IMR-90 (cell line): ENCODE data around the gene KCNS1.

ENCODE experiments used
- BHLHE40 ChIP-seq: fragments of 150-350 bp; IDR thresholded peaks from 2 replicates; pipeline ENCODE4 v1.6.1; 2016; ENCODE audit warnings: mild to moderate bottlenecking, low read depth, low read length
- CEBPB ChIP-seq: IDR thresholded peaks from 2 replicates; pipeline ENCODE4 v1.6.1; 2012; ENCODE audit warnings: low read depth, low read length, improper control_type of control experiment
- FOS ChIP-seq: fragments of 150-350 bp; IDR thresholded peaks from 2 replicates; pipeline ENCODE4 v1.6.1; 2016; ENCODE audit warnings: low read depth, low read length
- MAFK ChIP-seq: IDR thresholded peaks from 2 replicates; pipeline ENCODE4 v1.6.1; 2012; ENCODE audit warnings: low read depth, low read length, improper control_type of control experiment
- MAZ ChIP-seq: IDR thresholded peaks from 2 replicates; pipeline ENCODE4 v1.6.1; 2012; ENCODE audit warnings: low read depth, mild to moderate bottlenecking, low read length, improper control_type of control experiment, moderate library complexity, borderline replicate concordance
- MXI1 ChIP-seq: IDR thresholded peaks from 2 replicates; pipeline ENCODE4 v1.6.1; 2012; ENCODE audit warnings: low read depth, mild to moderate bottlenecking, low read length, moderate library complexity, borderline replicate concordance
- POLR2A ChIP-seq: IDR thresholded peaks from 2 replicates; pipeline ENCODE4 v1.6.1; 2012; ENCODE audit warnings: mild to moderate bottlenecking, low read depth, low read length
- RAD21 ChIP-seq: IDR thresholded peaks from 2 replicates; pipeline ENCODE4 v1.6.1; 2012; ENCODE audit warnings: low read length, improper control_type of control experiment
- RCOR1 ChIP-seq: IDR thresholded peaks from 2 replicates; pipeline ENCODE4 v1.6.1; 2012; ENCODE audit warnings: mild to moderate bottlenecking, low read length, improper control_type of control experiment; ENCODE audit not compliant: insufficient replicate concordance
- RFX5 ChIP-seq: IDR thresholded peaks from 2 replicates; pipeline ENCODE4 v1.8.0; 2012; ENCODE audit warnings: low read depth, mild to moderate bottlenecking, low read length, moderate library complexity
- SMC3 ChIP-seq: fragments of 150-350 bp; IDR thresholded peaks from 2 replicates; pipeline ENCODE4 v1.6.1; 2016; ENCODE audit warnings: low read depth, mild to moderate bottlenecking, antibody characterized with exemption, low read length, moderate library complexity
- USF2 ChIP-seq: fragments of 150-350 bp; IDR thresholded peaks from 2 replicates; pipeline ENCODE4 v1.6.1; 2017; ENCODE audit warnings: mild to moderate bottlenecking, antibody characterized with exemption, low read length, low read depth
- TF ChIP-seq, protein P1 (sequence below): conservative IDR thresholded peaks from 2 replicates; pipeline ENCODE4 v1.5.1; 2012; ENCODE audit warnings: mild to moderate bottlenecking, low read depth, low read length, improper control_type of control experiment
- TF ChIP-seq, protein P2 (sequence below): fragments of 150-350 bp; IDR thresholded peaks from 2 replicates; pipeline ENCODE4 v1.6.1; 2016; ENCODE audit warnings: low read depth, mild to moderate bottlenecking, low read length, moderate library complexity, borderline replicate concordance

GRCh38 chr20:45088247-45088646, 12.7 kb downstream of the KCNS1 start:
- TF ChIP-seq, protein P1, sequence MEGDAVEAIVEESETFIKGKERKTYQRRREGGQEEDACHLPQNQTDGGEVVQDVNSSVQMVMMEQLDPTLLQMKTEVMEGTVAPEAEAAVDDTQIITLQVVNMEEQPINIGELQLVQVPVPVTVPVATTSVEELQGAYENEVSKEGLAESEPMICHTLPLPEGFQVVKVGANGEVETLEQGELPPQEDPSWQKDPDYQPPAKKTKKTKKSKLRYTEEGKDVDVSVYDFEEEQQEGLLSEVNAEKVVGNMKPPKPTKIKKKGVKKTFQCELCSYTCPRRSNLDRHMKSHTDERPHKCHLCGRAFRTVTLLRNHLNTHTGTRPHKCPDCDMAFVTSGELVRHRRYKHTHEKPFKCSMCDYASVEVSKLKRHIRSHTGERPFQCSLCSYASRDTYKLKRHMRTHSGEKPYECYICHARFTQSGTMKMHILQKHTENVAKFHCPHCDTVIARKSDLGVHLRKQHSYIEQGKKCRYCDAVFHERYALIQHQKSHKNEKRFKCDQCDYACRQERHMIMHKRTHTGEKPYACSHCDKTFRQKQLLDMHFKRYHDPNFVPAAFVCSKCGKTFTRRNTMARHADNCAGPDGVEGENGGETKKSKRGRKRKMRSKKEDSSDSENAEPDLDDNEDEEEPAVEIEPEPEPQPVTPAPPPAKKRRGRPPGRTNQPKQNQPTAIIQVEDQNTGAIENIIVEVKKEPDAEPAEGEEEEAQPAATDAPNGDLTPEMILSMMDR = no peak
- TF ChIP-seq POLR2A (no peak), BHLHE40 (peak; percentile 57; the same call in 1 of the 2 replicates), CEBPB (peak; percentile 96), SMC3 (no peak), USF2 (no peak; the same call in 1 of the 2 replicates), RAD21 (no peak), MAFK (peak; percentile 7; the same call in 1 of the 2 replicates), FOS (peak; percentile 36; the same call in 1 of the 2 replicates), MXI1 (no peak), RFX5 (no peak), RCOR1 (no peak), MAZ (no peak)
- TF ChIP-seq, protein P2, sequence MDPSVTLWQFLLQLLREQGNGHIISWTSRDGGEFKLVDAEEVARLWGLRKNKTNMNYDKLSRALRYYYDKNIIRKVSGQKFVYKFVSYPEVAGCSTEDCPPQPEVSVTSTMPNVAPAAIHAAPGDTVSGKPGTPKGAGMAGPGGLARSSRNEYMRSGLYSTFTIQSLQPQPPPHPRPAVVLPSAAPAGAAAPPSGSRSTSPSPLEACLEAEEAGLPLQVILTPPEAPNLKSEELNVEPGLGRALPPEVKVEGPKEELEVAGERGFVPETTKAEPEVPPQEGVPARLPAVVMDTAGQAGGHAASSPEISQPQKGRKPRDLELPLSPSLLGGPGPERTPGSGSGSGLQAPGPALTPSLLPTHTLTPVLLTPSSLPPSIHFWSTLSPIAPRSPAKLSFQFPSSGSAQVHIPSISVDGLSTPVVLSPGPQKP = no peak
